ENCODE measurements around the gene MMEL1. TPM values are rescaled to one million over a fixed set of nuclear protein-coding genes. Genes with fewer than 3 reads are reported as not detected.
A peak's percentile ranks its signal among the peaks of the same experiment; 100 is the strongest.

MMEL1 gene
- total and polyA plus RNA-seq, 4 experiments from 2014 or later = 0.67 to 8.1 (median 3.2) TPM

DNA sequence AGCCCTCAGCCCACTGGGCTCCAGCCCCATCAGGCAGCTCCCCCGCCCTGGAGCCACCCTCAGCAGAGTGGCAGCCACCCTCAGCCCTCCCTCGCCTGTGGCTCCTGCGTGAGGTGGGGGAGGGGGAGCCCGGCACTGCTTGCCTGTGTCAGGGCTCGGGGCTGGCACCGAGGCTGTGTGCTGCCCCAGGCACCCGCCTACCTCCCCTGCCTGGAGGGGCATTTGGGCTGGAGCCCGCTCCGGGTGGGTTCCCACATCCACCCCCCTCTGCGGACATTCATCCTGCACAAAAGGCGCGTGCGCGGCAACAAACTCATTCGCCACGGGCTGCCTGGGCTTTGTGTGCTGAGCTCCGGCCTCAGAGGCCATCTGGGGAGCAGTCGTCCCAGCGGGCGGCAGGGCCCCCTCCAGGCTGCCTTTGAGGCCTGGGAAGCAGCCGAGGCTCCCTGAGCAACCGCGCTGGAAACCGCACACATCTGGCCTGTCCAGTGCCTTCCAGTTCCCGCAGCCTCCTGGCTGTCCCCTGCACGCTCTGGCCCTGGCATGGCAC lies 89.2 kb downstream of the MMEL1 start:
- Mint-ChIP-seq H3K4me1 (peaks cover 4 to 27% (median 10%) of the 10 kb centered on the region in 4 donors), H3K27me3 (peaks cover 0 to 1% of the 10 kb centered on the region in 2 donors), H3K9me3 (no peaks in the 10 kb centered on the region), H3K4me3 (peak overlapping the region in 1 of 8 donors; percentile 68), H3K27ac (no peak overlapping the region), H3K36me3 (peaks cover 0 to 2% of the 10 kb centered on the region in 2 donors)
- no peak overlapping the region for H3K27ac ChIP-seq (ENCODE audit: low read depth, low read length)
- H3K27me3 ChIP-seq (ENCODE audit: insufficient read depth, low read length) = no peaks in the 10 kb centered on the region
- H3K9me3 ChIP-seq (ENCODE audit: control insufficient read depth in 1 of 2, low read length in 2 of 2) = no peaks in the 10 kb centered on the region
- intact Hi-C loops (cut with micrococcal nuclease) = loop anchor here (10.0 kb wide), 1 partner anchor 239 kb away; no protein-coding TSS in a partner anchor
- CTCF ChIA-PET (ENCODE audit: partially characterized antibody) = interaction anchor here (2.8 kb wide), 1 partner anchor 19 kb away, joined by 13 read pairs; no protein-coding TSS in a partner anchor
- DNase-seq = peak; percentile 45 to 62 (median 49)
- no peaks in the 10 kb centered on the region for H3K36me3 ChIP-seq (ENCODE audit: insufficient read depth, low read length)
- no peak overlapping the region for H3K4me3 ChIP-seq (ENCODE audit: low read length in 2 of 2)
- H3K4me1 ChIP-seq (ENCODE audit: insufficient read depth, low read length) = peaks cover 37% of the 10 kb centered on the region
- POLR2A ChIA-PET (ENCODE audit: partially characterized antibody) = interaction anchor here (1.6 to 10.5 kb wide), 3 partner anchors 13 to 34 kb away, joined by 3 to 367 read pairs (median 108); partner anchors contain the start of genes HES5, PANK4 and TNFRSF14

DNA sequence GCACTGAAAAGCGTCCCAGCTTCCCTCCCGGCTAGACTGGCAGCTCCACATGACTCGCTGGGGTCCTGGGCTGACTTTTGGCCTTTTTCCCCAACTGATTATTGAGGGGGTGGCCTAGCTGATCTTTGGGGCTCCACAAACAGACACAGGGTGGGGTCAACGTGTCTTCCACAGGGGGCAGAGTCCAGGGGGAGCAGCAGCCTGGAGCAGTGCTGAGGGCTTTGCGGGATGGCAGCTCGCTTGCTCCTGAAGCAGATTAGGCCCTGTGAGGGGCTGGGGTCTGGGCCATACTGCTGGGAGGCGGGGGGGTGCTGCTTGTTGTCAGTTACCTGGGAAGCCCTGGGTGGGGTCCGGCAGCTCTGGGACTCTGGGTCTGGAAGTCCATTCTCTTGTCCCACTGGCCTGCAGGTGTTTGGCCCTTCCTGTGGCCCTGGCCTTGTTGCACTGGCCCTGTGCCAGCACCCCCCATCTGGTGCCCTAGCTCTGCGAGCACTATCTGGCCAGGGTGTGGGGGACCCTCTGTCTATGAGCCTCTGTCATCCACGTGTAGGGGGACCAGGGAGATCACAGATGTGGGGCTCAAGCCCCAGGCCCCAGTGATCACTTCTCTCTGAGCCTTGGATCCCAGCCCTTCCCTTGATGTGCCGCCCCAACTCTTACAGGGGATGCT lies 90.4 kb downstream of the MMEL1 start:
- no peak for DNase-seq
- H3K27me3 Mint-ChIP-seq = peaks cover 0 to 1% of the 10 kb centered on the region in 2 donors
- ChIA-PET CTCF (ENCODE audit: partially characterized antibody) (interaction anchor here (0.9 kb wide), 1 partner anchor 347 kb away, joined by 3 read pairs; no protein-coding TSS in a partner anchor), POLR2A (ENCODE audit: partially characterized antibody) (interaction anchor here (10.5 kb wide), 1 partner anchor 13 kb away, joined by 367 read pairs; the partner anchor contains the start of genes HES5 and PANK4)
- no peaks in the 10 kb centered on the region for H3K27me3 ChIP-seq (ENCODE audit: insufficient read depth, low read length)
- H3K4me1 Mint-ChIP-seq = peaks cover 3 to 16% (median 4%) of the 10 kb centered on the region in 4 donors
- no peaks in the 10 kb centered on the region for H3K9me3 Mint-ChIP-seq
- H3K9me3 ChIP-seq (ENCODE audit: control insufficient read depth in 1 of 2, low read length in 2 of 2) = no peaks in the 10 kb centered on the region
- H3K4me1 ChIP-seq (ENCODE audit: insufficient read depth, low read length) = peaks cover 26% of the 10 kb centered on the region
- H3K4me3 Mint-ChIP-seq = no peak overlapping the region
- H3K36me3 ChIP-seq (ENCODE audit: insufficient read depth, low read length) = no peaks in the 10 kb centered on the region
- no peak overlapping the region for H3K27ac ChIP-seq (ENCODE audit: low read depth, low read length)
- peaks cover 0 to 2% of the 10 kb centered on the region in 2 donors for H3K36me3 Mint-ChIP-seq
- no peak overlapping the region for H3K4me3 ChIP-seq (ENCODE audit: low read length in 2 of 2)
- intact Hi-C loops (cut with micrococcal nuclease) = loop anchor here (10.0 kb wide), 1 partner anchor 238 kb away; no protein-coding TSS in a partner anchor
- H3K27ac Mint-ChIP-seq = peak overlapping the region in 3 of 7 donors; percentile 31 to 53 (median 32)

DNA sequence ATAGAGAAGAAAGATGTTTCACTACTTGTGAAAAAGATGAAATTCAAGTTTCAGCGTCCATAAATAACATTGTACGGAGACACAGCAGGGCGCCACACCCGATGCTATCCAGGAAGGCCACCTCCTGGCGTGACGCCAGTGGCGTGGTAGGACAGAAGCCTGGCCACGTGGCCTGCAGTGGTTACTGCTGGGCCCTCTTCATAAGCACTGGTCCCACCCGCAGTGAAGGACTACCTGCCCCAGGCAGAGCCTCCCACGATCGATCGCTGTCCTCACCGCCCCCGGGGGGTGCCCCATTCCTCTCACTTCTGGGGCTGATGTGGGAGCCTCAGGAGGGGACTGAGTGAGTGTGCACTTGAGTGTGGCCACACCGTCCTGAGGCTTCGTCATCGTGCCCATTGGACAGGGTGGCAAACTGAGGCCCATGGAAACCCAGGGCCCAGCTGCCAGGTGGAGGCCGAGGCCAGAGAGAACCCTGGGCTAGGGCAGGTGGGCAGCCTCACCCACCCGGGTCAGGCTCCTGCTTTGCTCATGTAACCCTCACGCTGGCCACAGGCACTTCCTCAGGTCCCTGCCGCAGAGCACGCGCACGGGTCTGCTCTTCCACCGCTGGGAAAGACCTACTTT lies 91.1 kb downstream of the MMEL1 start:
- H3K4me3 ChIP-seq (ENCODE audit: low read length in 2 of 2) = no peak overlapping the region
- no peak for DNase-seq
- ChIA-PET CTCF (ENCODE audit: partially characterized antibody) (interaction anchor here (0.9 to 1.4 kb wide), 2 partner anchors 18 to 347 kb away, joined by 3 to 4 read pairs; no protein-coding TSS in a partner anchor), POLR2A (ENCODE audit: partially characterized antibody) (interaction anchor here (10.5 kb wide), 1 partner anchor 12 kb away, joined by 367 read pairs; the partner anchor contains the start of genes HES5 and PANK4)
- peaks cover 25% of the 10 kb centered on the region for H3K4me1 ChIP-seq (ENCODE audit: insufficient read depth, low read length)
- Mint-ChIP-seq H3K4me3 (no peak overlapping the region), H3K27ac (peak overlapping the region in 3 of 7 donors; percentile 32 to 53 (median 43)), H3K9me3 (no peaks in the 10 kb centered on the region), H3K4me1 (peaks cover 1 to 10% (median 4%) of the 10 kb centered on the region in 4 donors), H3K27me3 (peaks cover 0 to 1% of the 10 kb centered on the region in 2 donors), H3K36me3 (no peaks in the 10 kb centered on the region)
- no peaks in the 10 kb centered on the region for H3K9me3 ChIP-seq (ENCODE audit: control insufficient read depth in 1 of 2, low read length in 2 of 2)
- intact Hi-C loops (cut with micrococcal nuclease) = loop anchor here (10.0 kb wide), 1 partner anchor 237 kb away; no protein-coding TSS in a partner anchor
- H3K27ac ChIP-seq (ENCODE audit: low read depth, low read length) = no peak overlapping the region
- no peaks in the 10 kb centered on the region for H3K27me3 ChIP-seq (ENCODE audit: insufficient read depth, low read length)
- no peaks in the 10 kb centered on the region for H3K36me3 ChIP-seq (ENCODE audit: insufficient read depth, low read length)

DNA sequence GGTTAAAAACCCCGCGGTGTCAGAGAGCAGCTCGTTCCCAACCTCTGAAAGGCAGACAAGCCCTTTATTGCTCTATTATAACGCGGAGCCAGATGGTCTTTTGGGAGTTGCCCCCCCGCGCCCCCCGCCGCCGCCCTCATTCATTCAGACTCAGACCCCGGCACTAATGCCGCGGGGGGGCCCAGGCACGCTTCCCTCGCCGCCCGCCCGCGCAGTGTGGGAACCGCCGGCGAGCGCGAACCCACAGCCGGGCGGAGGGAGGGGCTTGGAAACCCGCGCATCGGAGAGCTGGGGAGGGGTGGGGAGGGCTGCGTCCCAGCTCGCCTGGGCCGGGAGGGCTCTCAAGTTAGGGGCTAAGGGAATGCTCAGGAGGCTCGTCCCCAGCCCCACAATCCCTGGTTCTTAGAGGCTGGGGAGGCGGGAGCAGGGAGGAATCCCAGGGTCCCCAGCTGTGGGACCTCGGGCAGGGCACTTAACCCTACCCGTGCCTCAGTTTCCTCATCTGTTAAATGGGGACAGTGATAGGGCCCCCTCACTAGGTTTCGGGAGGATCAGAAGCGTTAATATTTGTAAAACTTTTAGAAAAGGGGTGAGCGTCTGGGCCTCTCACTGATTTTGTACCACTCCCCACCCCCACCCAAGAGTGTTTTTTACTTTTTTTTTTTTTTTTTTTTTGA lies 91.9 kb downstream of the MMEL1 start:
- H3K4me1 ChIP-seq (ENCODE audit: insufficient read depth, low read length) = peaks cover 25% of the 10 kb centered on the region
- POLR2A ChIA-PET (ENCODE audit: partially characterized antibody) = interaction anchor here (1.4 to 10.5 kb wide), 3 partner anchors 7 to 43 kb away, joined by 3 to 367 read pairs (median 8); partner anchors contain the start of genes HES5 and PANK4
- H3K4me1 Mint-ChIP-seq = peaks cover 2 to 8% (median 4%) of the 10 kb centered on the region in 4 donors

More for the DNA sequence above, 91.9 kb downstream of the MMEL1 start:
- DNase-seq = no peak
- H3K4me3 ChIP-seq (ENCODE audit: low read length in 2 of 2) = no peak overlapping the region
- H3K27ac Mint-ChIP-seq = no peak overlapping the region
- peaks cover 1 to 3% of the 10 kb centered on the region in 2 donors for H3K27me3 Mint-ChIP-seq
- intact Hi-C loops (cut with micrococcal nuclease) = loop anchor here (10.0 kb wide), 1 partner anchor 236 kb away; no protein-coding TSS in a partner anchor
- no peak overlapping the region for H3K4me3 Mint-ChIP-seq
- no peaks in the 10 kb centered on the region for H3K27me3 ChIP-seq (ENCODE audit: insufficient read depth, low read length)
- no peak overlapping the region for H3K27ac ChIP-seq (ENCODE audit: low read depth, low read length)
- CTCF ChIA-PET (ENCODE audit: partially characterized antibody) = interaction anchor here (1.4 kb wide), 1 partner anchor 17 kb away, joined by 4 read pairs; no protein-coding TSS in a partner anchor
- no peaks in the 10 kb centered on the region for H3K36me3 Mint-ChIP-seq
- H3K36me3 ChIP-seq (ENCODE audit: insufficient read depth, low read length) = no peaks in the 10 kb centered on the region
- no peaks in the 10 kb centered on the region for H3K9me3 Mint-ChIP-seq
- H3K9me3 ChIP-seq (ENCODE audit: control insufficient read depth in 1 of 2, low read length in 2 of 2) = no peaks in the 10 kb centered on the region

Other genes with a start within 250 kb of the MMEL1 start
- 10 to 100 TPM; 12.5 to 15.3 TPM for gene MORN1, start 241.5 kb downstream of the MMEL1 start, total RNA-seq
- gene MORN1, start 241.5 kb downstream of the MMEL1 start, polyA plus RNA-seq = 1 to 10 TPM; 1.9 to 2.2 TPM
- gene RER1, start 241.2 kb downstream of the MMEL1 start, total RNA-seq = 100 to 1,000 TPM; 149 to 151 TPM
- 100 to 1,000 TPM; 131 to 221 TPM for gene RER1, start 241.2 kb downstream of the MMEL1 start, polyA plus RNA-seq
- 10 to 100 TPM; 11.7 to 13.0 TPM for gene PEX10, start 220.5 kb downstream of the MMEL1 start, total RNA-seq
- gene PEX10, start 220.5 kb downstream of the MMEL1 start, polyA plus RNA-seq = 1 to 10 TPM; 7.2 to 8.6 TPM
- gene PLCH2, start 156.7 kb downstream of the MMEL1 start, total RNA-seq = 10 to 100 TPM; 26.6 to 31.6 TPM
- gene PLCH2, start 156.7 kb downstream of the MMEL1 start, polyA plus RNA-seq = 1 to 10 TPM in 1 of 2 donors, not detected in 1; 2.0 TPM
- gene PANK4, start 106.4 kb downstream of the MMEL1 start, total RNA-seq = 10 to 100 TPM; 88.9 to 93.7 TPM
- 10 to 100 TPM; 10.6 to 24.4 TPM for gene PANK4, start 106.4 kb downstream of the MMEL1 start, polyA plus RNA-seq
- not detected for gene HES5, start 102.8 kb downstream of the MMEL1 start, total RNA-seq
- gene HES5, start 102.8 kb downstream of the MMEL1 start, polyA plus RNA-seq = not detected
- 100 to 1,000 TPM; 170 to 173 TPM for gene TNFRSF14, start 76.6 kb downstream of the MMEL1 start, total RNA-seq
- gene TNFRSF14, start 76.6 kb downstream of the MMEL1 start, polyA plus RNA-seq = 10 to 100 TPM; 59.6 to 66.1 TPM
- 10 to 100 TPM; 26.5 to 27.2 TPM for gene PRXL2B, start 46.2 kb downstream of the MMEL1 start, total RNA-seq
- 10 to 100 TPM; 21.4 to 23.5 TPM for gene PRXL2B, start 46.2 kb downstream of the MMEL1 start, polyA plus RNA-seq
- 1 to 10 TPM; 4.8 to 4.9 TPM for gene TTC34, start 168.7 kb upstream of the MMEL1 start, total RNA-seq
- under 1 TPM in 1 of 2 donors, not detected in 1; 0.06 TPM for gene TTC34, start 168.7 kb upstream of the MMEL1 start, polyA plus RNA-seq